HCT116 (cell line): ENCODE measurements around the gene TNFRSF1A. TPM values are rescaled to one million over a fixed set of nuclear protein-coding genes. Genes with fewer than 3 reads are reported as not detected.

ENCODE experiments used
- ATAC-seq: fragments of 200-7000 bp; cut with Tn5 transposase; 2 replicates; pipeline ENCODE4 v1.9.1; 2020; ENCODE audit warnings: mild to moderate bottlenecking, moderate library complexity
- BruUV-seq: library from RNA; stranded (reverse); fragments of 400-500 nt; replicated peaks from 2 replicates; lab custom pipeline; 2021; lab: Mats Ljungman, UMichigan
- CTCF ChIA-PET: fragments of 300-600 bp; sonication (Branson Sonifier 250); formaldehyde crosslinking; loops from one replicate; lab custom pipeline; 2021; ENCODE audit warnings: antibody characterized with exemption; lab: Charles Lee
- POLR2A ChIA-PET: fragments of 300-600, 350-600 bp; sonication (Branson Sonifier 250); formaldehyde crosslinking; loops from one replicate; lab custom pipeline; 2021; ENCODE audit warnings: antibody characterized with exemption; lab: Charles Lee
- RAD21 ChIA-PET, 2 experiments: fragments of 300-600 bp; sonication (Branson Sonifier 250); formaldehyde crosslinking; loops; one replicate each; lab custom pipeline; 2023; ENCODE audit warnings: low total read pairs in 2 of 2; ENCODE audit not compliant: uncharacterized antibody in 2 of 2, unreplicated experiment in 2 of 2, low non-redundant PET in 1 of 2; lab: Charles Lee
- DNase-seq: peaks from one replicate; pipeline ENCODE4 v3.0.0-alpha.2; 2010; ENCODE audit warnings: low read depth, low spot score
- H2AFZ ChIP-seq: fragments of 200-600 bp; shearing (Covaris generic), sonication (generic); 2 replicates; pipeline ENCODE4 v1.6.1; 2017; ENCODE audit warnings: low read depth, mixed run types, mixed read lengths, antibody characterized with exemption, low read length; ENCODE audit not compliant: poor library complexity, severe bottlenecking
- H3K27ac ChIP-seq: 2 replicates; pipeline ENCODE4 v1.5.1; 2012; ENCODE audit warnings: low read depth, low read length
- H3K27me3 ChIP-seq: fragments of 200-600 bp; sonication (generic); 2 replicates; pipeline ENCODE4 v1.6.1; 2016; ENCODE audit warnings: mixed run types, low read length, mixed read lengths; ENCODE audit not compliant: insufficient read depth
- H3K36me3 ChIP-seq, 2 experiments: fragments of 200-500 bp in 1 of 2; fragments of 200-600 bp in 1 of 2; sonication (Bioruptor generic) in 1 of 2; sonication (generic) in 1 of 2; 2 replicates each; pipeline versions ENCODE4 v1.5.1 to v1.6.1; 2014 to 2016; ENCODE audit warnings: low read length in 2 of 2, inconsistent platforms in 1 of 2, mixed read lengths in 1 of 2, mixed run types in 1 of 2; ENCODE audit not compliant: insufficient read depth in 2 of 2, control insufficient read depth in 1 of 2
- H3K4me1 ChIP-seq, 2 experiments: fragments of 200-600 bp in 1 of 2; sonication (generic) in 1 of 2; 2 replicates each; pipeline versions ENCODE4 v1.5.1 to v1.6.1; 2012 to 2017; ENCODE audit warnings: low read length in 2 of 2, inconsistent platforms in 1 of 2, mild to moderate bottlenecking in 1 of 2, mixed read lengths in 1 of 2, mixed run types in 1 of 2, moderate library complexity in 1 of 2; ENCODE audit not compliant: insufficient read depth in 2 of 2, control insufficient read depth in 1 of 2
- H3K4me2 ChIP-seq: fragments of 200-600 bp; sonication (generic); 2 replicates; pipeline ENCODE4 v1.6.1; 2017; ENCODE audit warnings: mixed run types, low read length, mixed read lengths
- H3K4me3 ChIP-seq, 2 experiments: fragments of 200-600 bp in 1 of 2; sonication (generic) in 1 of 2; replicated peaks in 1 of 2; 2 replicates each; pipeline ENCODE4 v1.5.1; 2011 to 2016; ENCODE audit warnings: low read length in 2 of 2, control low read depth in 1 of 2, low read depth in 1 of 2, mild to moderate bottlenecking in 1 of 2, mixed read lengths in 1 of 2, mixed run types in 1 of 2
- H3K79me2 ChIP-seq: fragments of 200-600 bp; sonication (generic); 2 replicates; pipeline ENCODE4 v1.6.1; 2017; ENCODE audit warnings: mild to moderate bottlenecking, mixed run types, low read length, moderate library complexity, mixed read lengths; ENCODE audit not compliant: insufficient read depth
- H3K9ac ChIP-seq: fragments of 200-600 bp; sonication (generic); 2 replicates; pipeline ENCODE4 v1.6.1; 2016; ENCODE audit warnings: low read length, mixed read lengths
- H3K9me2 ChIP-seq: fragments of 200-600 bp; sonication (generic), shearing (Covaris generic); 2 replicates; pipeline ENCODE4 v1.6.1; 2017; ENCODE audit warnings: mixed run types, mild to moderate bottlenecking, moderate library complexity; ENCODE audit not compliant: insufficient read depth
- H3K9me3 ChIP-seq, 2 experiments: fragments of 200-500 bp in 1 of 2; fragments of 200-600 bp in 1 of 2; sonication (Bioruptor generic) in 1 of 2; sonication (generic) in 1 of 2; 2 replicates each; pipeline ENCODE4 v1.6.1; 2014 to 2017; ENCODE audit warnings: low read length in 2 of 2, mixed read lengths in 2 of 2, inconsistent platforms in 1 of 2, low read depth in 1 of 2, mild to moderate bottlenecking in 1 of 2, mixed run types in 1 of 2, moderate library complexity in 1 of 2; ENCODE audit not compliant: control insufficient read depth in 1 of 2, insufficient read depth in 1 of 2
- H4K20me1 ChIP-seq: fragments of 200-600 bp; sonication (generic), shearing (Covaris generic); 2 replicates; pipeline ENCODE4 v1.6.1; 2017; ENCODE audit warnings: mixed run types, mild to moderate bottlenecking, moderate library complexity; ENCODE audit not compliant: insufficient read depth
- EGR1 ChIP-seq: IDR thresholded peaks from 2 replicates; pipeline ENCODE4 v1.6.1; 2012; ENCODE audit warnings: low read depth
- ELF1 ChIP-seq: IDR thresholded peaks from 2 replicates; pipeline ENCODE4 v1.6.1; 2012; ENCODE audit warnings: low read depth, borderline replicate concordance
- MAX ChIP-seq: IDR thresholded peaks from 2 replicates; pipeline ENCODE4 v1.6.1; 2012
- POLR2A ChIP-seq: IDR thresholded peaks from 2 replicates; pipeline ENCODE4 v1.7.0; 2011; ENCODE audit warnings: borderline replicate concordance; ENCODE audit not compliant: insufficient read depth, insufficient read length; ENCODE audit errors: extremely low read depth
- SP1 ChIP-seq: IDR thresholded peaks from 2 replicates; pipeline ENCODE4 v1.6.1; 2012; ENCODE audit warnings: low read depth
- ZBTB33 ChIP-seq: IDR thresholded peaks from 2 replicates; pipeline ENCODE4 v1.6.1; 2011; ENCODE audit warnings: mild to moderate bottlenecking, low read length, moderate library complexity; ENCODE audit not compliant: insufficient replicate concordance; ENCODE audit errors: extremely low read depth
- ZFX ChIP-seq: fragments of 450-650 bp; IDR thresholded peaks from 2 replicates; pipeline ENCODE4 v1.6.1; 2017
- ZNF274 ChIP-seq: fragments of 200-500 bp; sonication (Bioruptor generic); IDR thresholded peaks from 2 replicates; pipeline ENCODE4 v1.6.1; 2014; ENCODE audit warnings: mild to moderate bottlenecking, low read depth, low read length, inconsistent platforms
- intact Hi-C: fragments of 100-400 bp; cut with micrococcal nuclease; formaldehyde crosslinking; loops from 2 replicates; pipeline ENCODE4 v1.10.0; 2022
- total RNA-seq: library from RNA; stranded (reverse); gene quantifications from one replicate; pipeline ENCODE4 v1.2.1, GENCODE V29; 2021; ENCODE audit not compliant: unreplicated experiment

Gene TNFRSF1A
- total RNA-seq, 1 experiment from 2014 or later, result 129 TPM

- TF ChIP-seq SP1 (no peak; the same call in 1 of the 2 replicates), ZNF274 (no peak), EGR1 (no peak), POLR2A (no peak)
Observed at GRCh38 chr12:6323340-6323994, 18.4 kb downstream of the TNFRSF1A start (continued).

- RAD21 ChIA-PET, result interaction anchor here (0.5 to 1.5 kb wide), 2 partner anchors 41 to 142 kb away, joined by 4 to 9 read pairs; no protein-coding TSS in a partner anchor
- no peaks in the 10 kb centered on the region for H3K9me3 ChIP-seq
- H3K4me1 ChIP-seq, result peaks cover 12 to 37% of the 10 kb centered on the region in 2 experiments
- BruUV-seq, result no TSS peak
- CTCF ChIA-PET, result interaction anchor here (0.7 to 1.9 kb wide), 7 partner anchors 14 to 334 kb away, joined by 3 to 22 read pairs (median 4); no protein-coding TSS in a partner anchor
- no peaks in the 10 kb centered on the region for H4K20me1 ChIP-seq
- H3K9me2 ChIP-seq, result no peaks in the 10 kb centered on the region
- TF ChIP-seq MAX, result no peak
- no peak for TF ChIP-seq ELF1
- TF ChIP-seq ZFX, result no peak
- no peak for TF ChIP-seq ZBTB33
- no peaks in the 10 kb centered on the region for H3K27me3 ChIP-seq
- 0 out of 2 replicates have a peak overlapping the region, but pooled peaks have one; percentile 6 for H3K9ac ChIP-seq
- no peaks in the 10 kb centered on the region for H3K79me2 ChIP-seq
- no peak overlapping the region for H2AFZ ChIP-seq
- H3K27ac ChIP-seq, result peak overlapping the region; percentile 71; the same call in 1 of the 2 replicates
- H3K36me3 ChIP-seq, result peaks cover 0 to 4% of the 10 kb centered on the region in 2 experiments; a peak in 3 of 4 replicates
- ATAC-seq (no peak), DNase-seq (no peak)
- H3K4me3 ChIP-seq, result no peak overlapping the region
- intact Hi-C loops, result loop anchor here (1.0 kb wide), 1 partner anchor 142 kb away; no protein-coding TSS in a partner anchor
- POLR2A ChIA-PET, result interaction anchor here (0.7 to 1.4 kb wide), 4 partner anchors 10 to 142 kb away, joined by 3 to 9 read pairs (median 3); no protein-coding TSS in a partner anchor
- peak overlapping the region; percentile 47 for H3K4me2 ChIP-seq
Observed at GRCh38 chr12:6322969-6323339, 18.9 kb downstream of the TNFRSF1A start.
